GM19455 (cell line): ENCODE measurements around the gene COL6A2.
"Not testable (repeated sequence)": the region's sequence is repeated elsewhere in the genome, so short reads cannot be mapped to it uniquely, and the experiment has no call there.

ENCODE experiments used
- ATAC-seq: cut with Tn5 transposase; IDR thresholded peaks from one replicate; pipeline ENCODE4 v1.9.1; 2021; ENCODE audit not compliant: unreplicated experiment

The COL6A2 gene

GRCh38 chr21:46124926-46125845, 27.3 kb downstream of the COL6A2 start:
- ATAC-seq = no peak

DNA sequence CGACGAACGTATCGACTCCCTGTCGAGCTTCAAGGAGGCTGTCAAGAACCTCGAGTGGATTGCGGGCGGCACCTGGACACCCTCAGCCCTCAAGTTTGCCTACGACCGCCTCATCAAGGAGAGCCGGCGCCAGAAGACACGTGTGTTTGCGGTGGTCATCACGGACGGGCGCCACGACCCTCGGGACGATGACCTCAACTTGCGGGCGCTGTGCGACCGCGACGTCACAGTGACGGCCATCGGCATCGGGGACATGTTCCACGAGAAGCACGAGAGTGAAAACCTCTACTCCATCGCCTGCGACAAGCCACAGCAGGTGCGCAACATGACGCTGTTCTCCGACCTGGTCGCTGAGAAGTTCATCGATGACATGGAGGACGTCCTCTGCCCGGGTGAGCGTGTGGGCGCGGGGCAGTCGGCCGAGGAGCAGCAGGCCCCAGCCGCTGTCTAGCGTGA, 28.0 kb downstream of the COL6A2 start:
- ATAC-seq = no peak

DNA sequence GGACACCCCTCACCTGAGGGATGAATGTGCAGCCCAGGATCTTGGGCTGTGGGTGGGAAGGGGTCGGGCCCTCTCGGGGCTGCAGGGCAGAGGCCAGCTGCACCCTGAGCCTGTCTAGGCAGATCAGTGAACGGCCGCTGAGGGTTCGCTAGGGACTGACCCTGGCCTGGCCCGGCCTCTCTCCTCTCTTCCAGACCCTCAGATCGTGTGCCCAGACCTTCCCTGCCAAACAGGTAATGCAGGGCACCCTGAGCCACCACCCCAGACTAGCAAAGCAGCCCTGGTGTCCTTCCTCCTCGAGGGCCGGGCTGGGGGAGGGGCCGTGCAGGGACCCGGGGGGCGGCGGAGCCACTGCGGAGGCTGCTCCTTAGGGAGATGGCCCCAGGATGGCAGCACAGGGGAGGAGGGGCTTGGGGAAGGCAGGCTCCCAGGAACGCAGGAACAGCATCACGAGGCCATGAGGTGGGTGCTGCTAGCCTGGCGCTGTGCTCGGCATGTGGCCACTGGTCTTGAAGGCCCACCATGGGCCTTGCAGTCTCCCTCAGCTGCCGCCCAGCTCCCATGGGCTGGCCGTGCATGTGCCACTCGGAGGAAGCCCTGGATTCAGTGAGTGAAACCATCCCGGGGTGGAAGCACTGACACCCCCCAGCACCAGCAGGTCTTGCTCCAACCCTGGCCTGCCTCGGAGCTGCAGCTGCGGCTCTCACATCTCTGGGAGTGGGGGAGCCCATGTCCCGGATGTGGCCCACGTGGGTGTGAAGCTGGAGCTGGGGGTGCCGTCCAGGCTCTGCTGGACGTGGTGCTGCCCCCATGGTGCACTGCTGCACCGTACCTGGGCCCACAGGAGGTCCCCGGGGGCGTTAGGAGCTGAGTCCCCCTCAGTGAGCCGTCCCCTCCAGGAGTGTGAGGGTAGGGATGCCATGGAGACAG, 28.7 kb downstream of the COL6A2 start:
- no peak for ATAC-seq

- ATAC-seq = no peak
These were observed 29.6 kb downstream of the COL6A2 start for GRCh38 chr21:46127239-46128105.

GRCh38 chr21:46128106-46128932, 30.4 kb downstream of the COL6A2 start:
- ATAC-seq = no peak

DNA sequence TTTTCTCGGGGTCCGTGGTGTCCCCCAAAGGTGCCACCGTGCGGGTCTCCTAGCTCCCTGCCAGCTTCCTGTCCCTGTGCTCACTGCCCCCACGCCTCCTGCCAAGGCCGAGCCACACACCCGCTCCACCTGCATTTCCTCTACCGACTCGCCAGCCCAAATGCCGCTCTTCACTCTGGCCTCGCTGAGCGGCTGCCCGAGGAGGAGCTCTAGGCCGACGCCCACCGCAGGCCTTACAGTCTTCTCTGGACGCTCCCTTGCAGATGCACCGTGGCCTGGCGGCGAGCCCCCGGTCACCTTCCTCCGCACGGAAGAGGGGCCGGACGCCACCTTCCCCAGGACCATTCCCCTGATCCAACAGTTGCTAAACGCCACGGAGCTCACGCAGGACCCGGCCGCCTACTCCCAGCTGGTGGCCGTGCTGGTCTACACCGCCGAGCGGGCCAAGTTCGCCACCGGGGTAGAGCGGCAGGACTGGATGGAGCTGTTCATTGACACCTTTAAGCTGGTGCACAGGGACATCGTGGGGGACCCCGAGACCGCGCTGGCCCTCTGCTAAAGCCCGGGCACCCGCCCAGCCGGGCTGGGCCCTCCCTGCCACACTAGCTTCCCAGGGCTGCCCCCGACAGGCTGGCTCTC, 31.1 kb downstream of the COL6A2 start:
- no peak for ATAC-seq

GRCh38 chr21:46129846-46130651, 32.1 kb downstream of the COL6A2 start:
- ATAC-seq = no peak

DNA sequence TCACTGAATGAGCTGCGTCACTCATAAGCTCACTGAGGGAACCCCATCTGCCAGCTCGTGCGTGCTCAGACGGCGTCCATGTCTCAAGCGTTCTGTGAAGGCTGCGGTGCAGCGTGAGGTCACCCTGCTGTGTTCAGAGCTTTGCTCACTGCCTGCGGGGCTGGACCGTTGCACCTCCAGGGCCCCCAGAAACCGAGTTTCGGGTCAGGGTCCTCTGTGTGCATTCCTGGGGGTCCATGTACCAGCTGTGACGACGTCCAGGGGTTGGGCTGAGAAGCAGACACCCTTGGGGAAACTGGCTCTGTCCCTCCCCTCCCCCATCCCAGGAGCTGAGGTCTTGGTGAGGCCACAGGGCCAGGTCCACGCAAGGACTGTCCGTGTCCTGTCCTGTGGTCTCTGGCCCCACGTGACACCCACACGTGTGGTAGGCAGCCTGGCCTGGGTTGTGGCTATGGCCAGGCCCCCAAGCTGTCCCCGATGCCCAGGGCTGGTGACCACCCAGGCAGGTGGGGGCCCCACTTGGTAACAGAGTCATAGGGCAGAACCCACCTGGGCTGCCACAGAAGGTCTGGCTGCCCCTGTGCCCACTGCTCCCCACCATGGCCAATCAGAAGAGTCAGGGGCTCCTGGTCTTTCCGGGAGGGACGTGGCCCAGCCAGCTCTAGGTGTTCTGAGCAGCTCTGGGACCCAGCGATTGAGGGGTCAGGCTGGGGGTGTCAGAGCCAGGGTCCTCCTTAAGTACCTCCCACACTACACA, 33.1 kb downstream of the COL6A2 start:
- no peak for ATAC-seq

DNA sequence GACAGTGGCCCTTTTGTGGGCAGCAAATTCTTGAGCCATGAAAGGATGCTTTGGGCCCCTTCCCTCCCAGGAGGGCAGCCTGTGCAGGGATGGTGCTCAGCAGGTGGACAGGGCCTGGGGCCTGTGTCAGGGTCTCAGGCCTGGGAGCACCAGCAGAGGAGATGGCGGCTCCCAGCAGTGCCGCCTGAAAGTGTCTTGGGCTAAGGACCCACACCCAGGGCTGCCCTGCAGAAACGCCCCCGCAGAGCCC, 33.6 kb downstream of the COL6A2 start:
- no peak for ATAC-seq

- no peak for ATAC-seq
These were observed 34.1 kb downstream of the COL6A2 start for GRCh38 chr21:46131838-46132651.

GRCh38 chr21:46135782-46136395, 38.0 kb downstream of the COL6A2 start:
- ATAC-seq = no peak

DNA sequence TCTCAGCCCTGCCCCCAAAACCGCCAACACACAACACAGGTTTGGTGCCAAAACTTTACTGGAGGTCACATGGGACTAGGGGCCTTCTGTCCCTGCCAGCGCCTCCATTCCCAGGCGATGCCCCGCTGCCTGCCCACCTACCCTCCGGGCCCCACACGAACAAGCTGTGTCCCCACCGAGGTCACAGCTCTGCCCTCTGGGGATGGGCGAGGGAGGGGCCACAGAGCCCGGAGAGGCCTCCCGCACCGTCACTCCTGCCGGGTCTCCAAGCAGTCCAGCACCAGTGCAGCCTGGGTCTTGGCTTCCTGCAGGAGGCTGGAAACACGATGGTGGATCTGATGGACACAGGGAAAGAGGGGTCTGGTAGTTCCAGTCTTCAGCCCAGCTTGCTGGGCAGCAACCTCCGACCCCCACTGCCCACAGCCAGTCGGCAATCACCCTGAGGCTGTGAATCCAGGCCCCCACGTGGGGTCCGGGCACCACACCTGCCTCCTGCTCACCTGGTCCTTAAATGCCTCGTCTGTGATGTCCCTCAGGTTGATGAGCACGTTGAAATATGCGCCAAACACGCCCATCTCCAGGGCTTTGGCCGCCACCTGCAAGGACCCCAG, 38.9 kb downstream of the COL6A2 start:
- ATAC-seq = no peak

DNA sequence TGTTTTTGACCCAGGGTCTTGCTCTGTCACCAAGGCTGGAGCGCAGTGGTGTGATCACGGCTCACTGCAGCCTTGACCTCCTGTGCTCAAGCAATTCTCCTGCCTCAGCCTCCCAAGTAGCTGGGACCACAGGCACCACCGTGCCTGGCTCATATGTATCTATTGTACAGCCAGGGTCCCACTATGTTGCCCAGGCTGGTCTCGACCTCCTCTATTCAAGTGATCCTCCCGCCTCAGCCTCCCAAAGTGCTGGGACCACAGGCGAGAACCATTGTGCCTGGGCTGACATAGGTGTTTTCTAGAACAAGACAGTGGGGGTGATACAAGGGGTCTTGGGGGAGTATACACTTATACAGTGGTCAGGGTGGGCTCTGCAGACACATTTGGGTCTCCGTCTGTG, 40.0 kb downstream of the COL6A2 start:
- ATAC-seq = no peak

GRCh38 chr21:46138383-46138970, 40.6 kb downstream of the COL6A2 start:
- ATAC-seq = no peak

DNA sequence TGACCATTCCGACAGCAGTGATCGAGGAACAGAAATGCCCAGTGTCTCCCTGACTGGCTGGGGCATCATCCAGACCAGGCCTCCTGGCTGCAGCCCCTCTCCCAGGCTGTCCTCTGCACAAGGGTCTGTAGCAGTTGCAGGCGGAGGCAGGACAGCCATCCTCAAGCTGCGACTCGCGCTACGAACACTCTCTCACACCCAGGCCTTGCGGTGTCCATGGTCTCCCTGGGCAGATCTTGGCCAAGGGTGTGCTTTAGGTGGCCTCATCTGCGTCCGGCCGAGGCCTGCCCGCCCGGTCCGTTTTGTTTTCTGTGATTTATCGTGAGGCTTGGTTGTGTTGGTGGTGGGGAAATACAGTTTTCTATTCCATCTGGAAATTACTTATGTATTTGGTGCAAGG, 41.8 kb downstream of the COL6A2 start:
- ATAC-seq = no peak

- not testable (repeated sequence) for ATAC-seq
These were observed 42.6 kb downstream of the COL6A2 start for GRCh38 chr21:46140352-46141003.
